K562 (cell line): ENCODE measurements around the gene PPFIA1. TPM values are rescaled to one million over a fixed set of nuclear protein-coding genes. Genes with fewer than 3 reads are reported as not detected.

ENCODE experiments used
- ATAC-seq: fragments of 200-7000 bp; cut with Tn5 transposase; 3 replicates; pipeline ENCODE4 v1.9.1; 2020; ENCODE audit warnings: moderate library complexity
- BruUV-seq: library from RNA; stranded (reverse); fragments of 400-500 nt; replicated peaks from 2 replicates; lab custom pipeline; 2021; lab: Mats Ljungman, UMichigan
- CTCF ChIA-PET: fragments of 300-600 bp; formaldehyde crosslinking; extraction: SDS; loops from one replicate; lab custom pipeline; 2021; ENCODE audit warnings: low intra/inter-chr PET ratio; lab: Yijun Ruan, JAX
- POLR2A ChIA-PET: fragments of 300-600, 350-650 bp; sonication (Branson Sonifier 250); formaldehyde crosslinking; extraction: SDS; loops from one replicate; lab custom pipeline; 2021; ENCODE audit warnings: antibody characterized with exemption, inconsistent platforms; lab: Yijun Ruan, JAX
- DNase-seq, 4 experiments: peaks; one replicate each; pipeline versions ENCODE4 v3.0.0 to v3.0.0-alpha.2; 2011 to 2018; ENCODE audit warnings: low spot score in 3 of 4, mixed read lengths in 3 of 4; ENCODE audit errors: extremely low read depth in 1 of 4
- FAIRE-seq: peaks from 2 replicates; lab custom pipeline; 2011; peaks lifted over from hg19 to GRCh38; lab: Jason Lieb, UNC
- H2AFZ ChIP-seq: 2 replicates; pipeline ENCODE4 v1.6.0; 2011; ENCODE audit warnings: low read depth, low read length, control low read depth, inconsistent platforms
- H3K27ac ChIP-seq: fragments of 200-600 bp; 3 replicates; pipeline ENCODE4 v1.8.0; 2011; ENCODE audit warnings: low read depth, mild to moderate bottlenecking, control low read depth, inconsistent platforms, low read length, moderate library complexity, mixed read lengths; ENCODE audit errors: extremely low read depth
- H3K27me3 ChIP-seq, 2 experiments: fragments of 300-600 bp in 1 of 2; 2 replicates in 1 of 2; 3 replicates in 1 of 2; pipeline versions ENCODE4 v1.6.0 to v1.8.0; 2011; ENCODE audit warnings: inconsistent platforms in 2 of 2, low read length in 2 of 2, mild to moderate bottlenecking in 1 of 2, mixed read lengths in 1 of 2, moderate library complexity in 1 of 2; ENCODE audit not compliant: control insufficient read depth in 2 of 2, insufficient read depth in 2 of 2
- H3K36me3 ChIP-seq: fragments of 300-600 bp; 3 replicates; pipeline ENCODE4 v1.8.0; 2011; ENCODE audit warnings: mild to moderate bottlenecking, low read length, inconsistent platforms; ENCODE audit not compliant: control insufficient read depth, insufficient read depth
- H3K4me1 ChIP-seq, 2 experiments: fragments of 200-600 bp in 1 of 2; replicated peaks in 1 of 2; 2 replicates in 1 of 2; 3 replicates in 1 of 2; pipeline versions ENCODE4 v1.5.1 to v1.8.0; 2011; ENCODE audit warnings: inconsistent platforms in 2 of 2, low read length in 2 of 2, mild to moderate bottlenecking in 1 of 2, mixed read lengths in 1 of 2, moderate library complexity in 1 of 2; ENCODE audit not compliant: control insufficient read depth in 2 of 2, insufficient read depth in 2 of 2
- H3K4me2 ChIP-seq: 2 replicates; pipeline ENCODE4 v1.6.1; 2011; ENCODE audit warnings: low read length, control low read depth, inconsistent platforms, mixed read lengths; ENCODE audit not compliant: insufficient read depth
- H3K4me3 ChIP-seq: fragments of 200-600 bp; sonication (generic), shearing (Covaris generic); 2 replicates; pipeline ENCODE4 v1.5.1; 2016; ENCODE audit warnings: control low read depth, inconsistent platforms
- H3K79me2 ChIP-seq: fragments of 200-600 bp; 3 replicates; pipeline ENCODE4 v1.8.0; 2011; ENCODE audit warnings: low read length, inconsistent platforms; ENCODE audit not compliant: control insufficient read depth, insufficient read depth
- H3K9ac ChIP-seq, 2 experiments: 2 replicates each; pipeline versions ENCODE4 v1.6.0 to v1.6.1; 2011; ENCODE audit warnings: low read depth in 2 of 2, low read length in 2 of 2, control low read depth in 1 of 2, inconsistent platforms in 1 of 2, mild to moderate bottlenecking in 1 of 2, mixed read lengths in 1 of 2; ENCODE audit not compliant: insufficient read depth in 1 of 2
- H3K9me1 ChIP-seq: one replicate; pipeline ENCODE4 v1.6.0; 2011; ENCODE audit warnings: inconsistent platforms, mild to moderate bottlenecking, low read length, moderate library complexity; ENCODE audit not compliant: control insufficient read depth, insufficient read depth
- H3K9me3 ChIP-seq: replicated peaks from 2 replicates; pipeline ENCODE4 v1.5.1; 2011; ENCODE audit warnings: low read depth, low read length, inconsistent platforms; ENCODE audit not compliant: control insufficient read depth, insufficient read depth
- H4K20me1 ChIP-seq: replicated peaks from 2 replicates; pipeline ENCODE4 v1.6.1; 2011; ENCODE audit warnings: low read length, inconsistent platforms, mixed read lengths; ENCODE audit not compliant: control insufficient read depth, insufficient read depth
- MYNN ChIP-seq, 2 experiments: sonication (generic); formaldehyde crosslinking in 1 of 2; IDR thresholded peaks; 2 replicates each; pipeline versions ENCODE4 v1.5.0 to v1.6.1; 2016 to 2020; ENCODE audit warnings: antibody characterized with exemption in 1 of 2, missing genetic modification reagents in 1 of 2
- SUPT5H ChIP-seq: fragments of 450-650 bp; IDR thresholded peaks from 2 replicates; pipeline ENCODE4 v1.6.1; 2016
- TAL1 ChIP-seq: fragments of 450-650 bp; IDR thresholded peaks from 2 replicates; pipeline ENCODE4 v1.6.1; 2016; ENCODE audit warnings: mild to moderate bottlenecking
- THAP7 ChIP-seq: fragments of 250-450 bp; sonication (Bioruptor Pico); IDR thresholded peaks from 2 replicates; pipeline ENCODE4 v1.5.0; 2021
- ZNF23 ChIP-seq: fragments of 250-450 bp; sonication (Bioruptor Pico); IDR thresholded peaks from 2 replicates; pipeline ENCODE4 v1.4.0; 2020; ENCODE audit warnings: mild to moderate bottlenecking
- WGBS: fragments of 100-300 bp; shearing (Covaris generic); methylation state at CpG from one replicate; pipeline ENCODE4 v1.1.6; 2016; ENCODE audit warnings: low coverage, mixed read lengths; ENCODE audit not compliant: insufficient coverage; ENCODE audit errors: missing lambda C conversion rate; 5-methylcytosine and 5-hydroxymethylcytosine counted together
- in situ Hi-C: fragments of 300-500 bp; cut with MboI; formaldehyde crosslinking; loops from 4 replicates; pipeline ENCODE4 v1.15.0; 2018; ENCODE audit warnings: inconsistent platforms, mixed read lengths
- intact Hi-C: fragments of 100-400 bp; cut with micrococcal nuclease; formaldehyde crosslinking; loops from 2 replicates; pipeline ENCODE4 v1.14.2; 2022
- polyA plus RNA-seq, 8 experiments: library from polyadenylated mRNA; depleted of rRNA in 4 of 8; stranded (reverse) in 5 of 8; unstranded in 3 of 8; fragments of >200 nt; fragmentation: Nextera tagmentation in 2 of 8; fragmentation: Illumina TruSeq in 1 of 8; extraction: Ambion mirVana in 2 of 8; extraction: Trizol in 1 of 8; gene quantifications; 2 replicates each; pipeline versions ENCODE4 v1.2.1 to v1.2.3, GENCODE V29; 2011 to 2014; ENCODE audit warnings: inconsistent platforms in 1 of 8, missing spikeins in 1 of 8
- total RNA-seq, 7 experiments: library from RNA; depleted of rRNA in 6 of 7; stranded (reverse); fragments of >200 nt in 6 of 7; fragmentation: Illumina TruSeq in 2 of 7; extraction: Trizol in 2 of 7; gene quantifications; 2 replicates each; pipeline versions ENCODE4 v1.2.1 to v1.2.3, GENCODE V29; 2011 to 2021; ENCODE audit warnings: low replicate concordance in 1 of 7

PPFIA1 gene
- total and polyA plus RNA-seq, 9 of the 15 experiments (the other 6 are each of a cell fraction or from before 2014, with no cell fraction given) = 9.9 to 41.5 (median 28.5) TPM

GRCh38 chr11:70427436-70427835, 156.9 kb downstream of the PPFIA1 start:
- CTCF ChIA-PET = no interaction called here
- in situ Hi-C loops (no loop called here), intact Hi-C loops (no loop called here)
- no peak overlapping the region for H3K27ac ChIP-seq
- H3K36me3 ChIP-seq = peaks cover 86% of the 10 kb centered on the region
- TF ChIP-seq THAP7 (CRISPR knock-in tag) = no peak
- TF ChIP-seq SUPT5H = 0 out of 2 replicates have a peak, but pooled peaks have one; percentile 10
- TF ChIP-seq ZNF23 = no peak
- no TSS peak for BruUV-seq
- H3K79me2 ChIP-seq = peaks cover 14% of the 10 kb centered on the region
- H4K20me1 ChIP-seq = peaks cover 22% of the 10 kb centered on the region
- peaks cover 4 to 24% of the 10 kb centered on the region in 2 experiments; a peak in 3 of 5 replicates for H3K4me1 ChIP-seq
- no peaks in the 10 kb centered on the region for H3K27me3 ChIP-seq
- 96% methylated on average over 11 of the region's 11 CpGs for WGBS
- DNase-seq (no peak), ATAC-seq (no peak), FAIRE-seq (no peak)
- H3K4me2 ChIP-seq = no peak overlapping the region
- H3K9ac ChIP-seq = no peak overlapping the region
- H3K4me3 ChIP-seq = no peak overlapping the region
- peaks cover 10% of the 10 kb centered on the region for H3K9me1 ChIP-seq
- POLR2A ChIA-PET = interaction anchor here (0.6 kb wide), 1 partner anchor 21 kb away, joined by 3 read pairs; no protein-coding TSS in a partner anchor
- H2AFZ ChIP-seq = no peak overlapping the region
- no peaks in the 10 kb centered on the region for H3K9me3 ChIP-seq

- DNase-seq (no peak), FAIRE-seq (no peak), ATAC-seq (no peak)
- Histone ChIP-seq H2AFZ (no peak overlapping the region), H4K20me1 (peaks cover 10% of the 10 kb centered on the region; the same call in 1 of the 2 replicates), H3K27me3 (no peaks in the 10 kb centered on the region), H3K4me1 (peaks cover 4 to 13% of the 10 kb centered on the region in 2 experiments; a peak in 3 of 5 replicates), H3K9me1 (peaks cover 6% of the 10 kb centered on the region), H3K36me3 (peaks cover 86% of the 10 kb centered on the region), H3K9ac (peak overlapping the region in 1 of 2 experiments; percentile 74; a peak in 1 of 4 replicates), H3K79me2 (peaks cover 5% of the 10 kb centered on the region; the same call in 2 of the 3 replicates), H3K27ac (no peak overlapping the region), H3K4me2 (no peak overlapping the region), H3K9me3 (no peaks in the 10 kb centered on the region), H3K4me3 (no peak overlapping the region)
- WGBS = 96% methylated on average over 12 of the region's 18 CpGs
- in situ Hi-C loops (no loop called here), intact Hi-C loops (no loop called here)
- 0 out of 2 replicates have a peak, but pooled peaks have one; percentile 19 for TF ChIP-seq MYNN (IDR thresholded peaks at IDR 0.05)
- TF ChIP-seq MYNN (CRISPR knock-in tag; IDR thresholded peaks at IDR 0.05) = no peak
- TF ChIP-seq TAL1 = no peak
- no TSS peak for BruUV-seq
- POLR2A ChIA-PET = interaction anchor here (0.6 to 2.6 kb wide), 3 partner anchors 10 to 31 kb away, joined by 3 to 14 read pairs (median 3); partner anchors contain the start of gene CTTN
- CTCF ChIA-PET = no interaction called here
Measured at GRCh38 chr11:70428701-70429427, 158.4 kb downstream of the PPFIA1 start.
